ENCODE measurements around the gene PCCA. TPM values are rescaled to one million over a fixed set of nuclear protein-coding genes. Genes with fewer than 3 reads are reported as not detected.

Gene PCCA
- total and polyA plus RNA-seq, 2 experiments from 2014 or later, result 41.9 to 46.6 TPM

DNA sequence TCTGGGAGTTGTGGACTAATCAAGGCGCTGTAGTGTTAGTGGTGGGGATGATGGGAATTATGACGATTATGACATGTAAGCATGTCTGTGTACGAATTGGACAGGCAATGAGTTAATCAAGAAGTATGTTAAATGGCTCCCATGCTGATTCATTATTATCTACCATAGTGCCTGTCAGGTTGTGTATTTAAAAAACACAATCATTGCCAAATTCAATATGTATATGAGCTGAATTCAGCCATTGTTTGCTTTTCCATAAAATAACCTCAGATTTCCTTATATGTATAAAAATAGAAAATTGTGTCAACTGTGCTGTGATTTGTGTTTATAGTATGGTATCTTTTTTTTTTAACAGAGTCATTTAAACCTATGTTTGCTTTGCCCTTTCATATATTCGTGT lies 37.1 kb downstream of the PCCA start:
- Histone ChIP-seq H3K4me2 (no peak overlapping the region), H3F3A (replicated peaks; ENCODE audit: low read depth) (no peaks in the 10 kb centered on the region), H3K27ac (ENCODE audit: low read depth) (no peak overlapping the region), H3K36me3 (ENCODE audit: insufficient read depth) (no peaks in the 10 kb centered on the region), H3K4me1 (ENCODE audit: insufficient read depth) (peaks cover 27% of the 10 kb centered on the region), H3K9me2 (ENCODE audit: insufficient read depth) (peaks cover 6% of the 10 kb centered on the region; the same call in 1 of the 2 replicates), H3K4me3 (no peak overlapping the region), H2AFZ (no peak overlapping the region), H3K27me3 (ENCODE audit: insufficient read depth) (no peaks in the 10 kb centered on the region), H3K79me2 (replicated peaks; ENCODE audit: insufficient read depth) (no peaks in the 10 kb centered on the region), H4K20me1 (replicated peaks; ENCODE audit: insufficient read depth) (0 out of 2 replicates have a peak, but pooled peaks cover 3% of the 10 kb centered on the region)
- Mint-ChIP-seq H3K4me1 (peaks cover 43% of the 10 kb centered on the region), H3K4me3 (no peak overlapping the region), H3K36me3 (ENCODE audit: low read depth) (peaks cover 18% of the 10 kb centered on the region), H3K27ac (no peak overlapping the region), H3K9me3 (0 out of 3 replicates have a peak, but pooled peaks cover 5% of the 10 kb centered on the region), H3K27me3 (ENCODE audit: insufficient read depth, low read depth, poor library complexity) (no peaks in the 10 kb centered on the region)
- ATAC-seq (no peak), DNase-seq (ENCODE audit: low spot score) (no peak)
- TF ChIP-seq EZH2phosphoT487 (IDR thresholded peaks at IDR 0.05; ENCODE audit: unreplicated experiment), result no peak
- TF ChIP-seq STAT1 (IDR thresholded peaks at IDR 0.05; ENCODE audit: unreplicated experiment), result no peak
- TF ChIP-seq, protein P1, sequence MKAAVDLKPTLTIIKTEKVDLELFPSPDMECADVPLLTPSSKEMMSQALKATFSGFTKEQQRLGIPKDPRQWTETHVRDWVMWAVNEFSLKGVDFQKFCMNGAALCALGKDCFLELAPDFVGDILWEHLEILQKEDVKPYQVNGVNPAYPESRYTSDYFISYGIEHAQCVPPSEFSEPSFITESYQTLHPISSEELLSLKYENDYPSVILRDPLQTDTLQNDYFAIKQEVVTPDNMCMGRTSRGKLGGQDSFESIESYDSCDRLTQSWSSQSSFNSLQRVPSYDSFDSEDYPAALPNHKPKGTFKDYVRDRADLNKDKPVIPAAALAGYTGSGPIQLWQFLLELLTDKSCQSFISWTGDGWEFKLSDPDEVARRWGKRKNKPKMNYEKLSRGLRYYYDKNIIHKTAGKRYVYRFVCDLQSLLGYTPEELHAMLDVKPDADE (IDR thresholded peaks at IDR 0.05), result no peak
- TF ChIP-seq, protein P2, sequence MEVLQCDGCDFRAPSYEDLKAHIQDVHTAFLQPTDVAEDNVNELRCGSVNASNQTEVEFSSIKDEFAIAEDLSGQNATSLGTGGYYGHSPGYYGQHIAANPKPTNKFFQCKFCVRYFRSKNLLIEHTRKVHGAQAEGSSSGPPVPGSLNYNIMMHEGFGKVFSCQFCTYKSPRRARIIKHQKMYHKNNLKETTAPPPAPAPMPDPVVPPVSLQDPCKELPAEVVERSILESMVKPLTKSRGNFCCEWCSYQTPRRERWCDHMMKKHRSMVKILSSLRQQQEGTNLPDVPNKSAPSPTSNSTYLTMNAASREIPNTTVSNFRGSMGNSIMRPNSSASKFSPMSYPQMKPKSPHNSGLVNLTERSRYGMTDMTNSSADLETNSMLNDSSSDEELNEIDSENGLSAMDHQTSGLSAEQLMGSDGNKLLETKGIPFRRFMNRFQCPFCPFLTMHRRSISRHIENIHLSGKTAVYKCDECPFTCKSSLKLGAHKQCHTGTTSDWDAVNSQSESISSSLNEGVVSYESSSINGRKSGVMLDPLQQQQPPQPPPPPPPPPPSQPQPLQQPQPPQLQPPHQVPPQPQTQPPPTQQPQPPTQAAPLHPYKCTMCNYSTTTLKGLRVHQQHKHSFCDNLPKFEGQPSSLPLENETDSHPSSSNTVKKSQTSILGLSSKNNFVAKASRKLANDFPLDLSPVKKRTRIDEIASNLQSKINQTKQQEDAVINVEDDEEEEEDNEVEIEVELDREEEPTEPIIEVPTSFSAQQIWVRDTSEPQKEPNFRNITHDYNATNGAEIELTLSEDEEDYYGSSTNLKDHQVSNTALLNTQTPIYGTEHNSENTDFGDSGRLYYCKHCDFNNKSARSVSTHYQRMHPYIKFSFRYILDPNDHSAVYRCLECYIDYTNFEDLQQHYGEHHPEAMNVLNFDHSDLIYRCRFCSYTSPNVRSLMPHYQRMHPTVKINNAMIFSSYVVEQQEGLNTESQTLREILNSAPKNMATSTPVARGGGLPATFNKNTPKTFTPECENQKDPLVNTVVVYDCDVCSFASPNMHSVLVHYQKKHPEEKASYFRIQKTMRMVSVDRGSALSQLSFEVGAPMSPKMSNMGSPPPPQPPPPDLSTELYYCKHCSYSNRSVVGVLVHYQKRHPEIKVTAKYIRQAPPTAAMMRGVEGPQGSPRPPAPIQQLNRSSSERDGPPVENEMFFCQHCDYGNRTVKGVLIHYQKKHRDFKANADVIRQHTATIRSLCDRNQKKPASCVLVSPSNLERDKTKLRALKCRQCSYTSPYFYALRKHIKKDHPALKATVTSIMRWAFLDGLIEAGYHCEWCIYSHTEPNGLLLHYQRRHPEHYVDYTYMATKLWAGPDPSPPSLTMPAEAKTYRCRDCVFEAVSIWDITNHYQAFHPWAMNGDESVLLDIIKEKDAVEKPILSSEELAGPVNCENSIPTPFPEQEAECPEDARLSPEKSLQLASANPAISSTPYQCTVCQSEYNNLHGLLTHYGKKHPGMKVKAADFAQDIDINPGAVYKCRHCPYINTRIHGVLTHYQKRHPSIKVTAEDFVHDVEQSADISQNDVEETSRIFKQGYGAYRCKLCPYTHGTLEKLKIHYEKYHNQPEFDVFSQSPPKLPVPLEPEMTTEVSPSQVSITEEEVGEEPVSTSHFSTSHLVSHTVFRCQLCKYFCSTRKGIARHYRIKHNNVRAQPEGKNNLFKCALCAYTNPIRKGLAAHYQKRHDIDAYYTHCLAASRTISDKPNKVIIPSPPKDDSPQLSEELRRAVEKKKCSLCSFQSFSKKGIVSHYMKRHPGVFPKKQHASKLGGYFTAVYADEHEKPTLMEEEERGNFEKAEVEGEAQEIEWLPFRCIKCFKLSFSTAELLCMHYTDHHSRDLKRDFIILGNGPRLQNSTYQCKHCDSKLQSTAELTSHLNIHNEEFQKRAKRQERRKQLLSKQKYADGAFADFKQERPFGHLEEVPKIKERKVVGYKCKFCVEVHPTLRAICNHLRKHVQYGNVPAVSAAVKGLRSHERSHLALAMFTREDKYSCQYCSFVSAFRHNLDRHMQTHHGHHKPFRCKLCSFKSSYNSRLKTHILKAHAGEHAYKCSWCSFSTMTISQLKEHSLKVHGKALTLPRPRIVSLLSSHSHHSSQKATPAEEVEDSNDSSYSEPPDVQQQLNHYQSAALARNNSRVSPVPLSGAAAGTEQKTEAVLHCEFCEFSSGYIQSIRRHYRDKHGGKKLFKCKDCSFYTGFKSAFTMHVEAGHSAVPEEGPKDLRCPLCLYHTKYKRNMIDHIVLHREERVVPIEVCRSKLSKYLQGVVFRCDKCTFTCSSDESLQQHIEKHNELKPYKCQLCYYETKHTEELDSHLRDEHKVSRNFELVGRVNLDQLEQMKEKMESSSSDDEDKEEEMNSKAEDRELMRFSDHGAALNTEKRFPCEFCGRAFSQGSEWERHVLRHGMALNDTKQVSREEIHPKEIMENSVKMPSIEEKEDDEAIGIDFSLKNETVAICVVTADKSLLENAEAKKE (CRISPR knock-in tag; IDR thresholded peaks at IDR 0.05), result no peak
- TF ChIP-seq NANOG (IDR thresholded peaks at IDR 0.05; ENCODE audit: borderline replicate concordance), result no peak
- no peak for TF ChIP-seq ZNF114 (CRISPR knock-in tag; IDR thresholded peaks at IDR 0.05)
- TF ChIP-seq CREB1 (CRISPR knock-in tag; IDR thresholded peaks at IDR 0.05; ENCODE audit: low read depth), result no peak
- TF ChIP-seq, protein P3, sequence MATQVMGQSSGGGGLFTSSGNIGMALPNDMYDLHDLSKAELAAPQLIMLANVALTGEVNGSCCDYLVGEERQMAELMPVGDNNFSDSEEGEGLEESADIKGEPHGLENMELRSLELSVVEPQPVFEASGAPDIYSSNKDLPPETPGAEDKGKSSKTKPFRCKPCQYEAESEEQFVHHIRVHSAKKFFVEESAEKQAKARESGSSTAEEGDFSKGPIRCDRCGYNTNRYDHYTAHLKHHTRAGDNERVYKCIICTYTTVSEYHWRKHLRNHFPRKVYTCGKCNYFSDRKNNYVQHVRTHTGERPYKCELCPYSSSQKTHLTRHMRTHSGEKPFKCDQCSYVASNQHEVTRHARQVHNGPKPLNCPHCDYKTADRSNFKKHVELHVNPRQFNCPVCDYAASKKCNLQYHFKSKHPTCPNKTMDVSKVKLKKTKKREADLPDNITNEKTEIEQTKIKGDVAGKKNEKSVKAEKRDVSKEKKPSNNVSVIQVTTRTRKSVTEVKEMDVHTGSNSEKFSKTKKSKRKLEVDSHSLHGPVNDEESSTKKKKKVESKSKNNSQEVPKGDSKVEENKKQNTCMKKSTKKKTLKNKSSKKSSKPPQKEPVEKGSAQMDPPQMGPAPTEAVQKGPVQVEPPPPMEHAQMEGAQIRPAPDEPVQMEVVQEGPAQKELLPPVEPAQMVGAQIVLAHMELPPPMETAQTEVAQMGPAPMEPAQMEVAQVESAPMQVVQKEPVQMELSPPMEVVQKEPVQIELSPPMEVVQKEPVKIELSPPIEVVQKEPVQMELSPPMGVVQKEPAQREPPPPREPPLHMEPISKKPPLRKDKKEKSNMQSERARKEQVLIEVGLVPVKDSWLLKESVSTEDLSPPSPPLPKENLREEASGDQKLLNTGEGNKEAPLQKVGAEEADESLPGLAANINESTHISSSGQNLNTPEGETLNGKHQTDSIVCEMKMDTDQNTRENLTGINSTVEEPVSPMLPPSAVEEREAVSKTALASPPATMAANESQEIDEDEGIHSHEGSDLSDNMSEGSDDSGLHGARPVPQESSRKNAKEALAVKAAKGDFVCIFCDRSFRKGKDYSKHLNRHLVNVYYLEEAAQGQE (IDR thresholded peaks at IDR 0.05; ENCODE audit: unreplicated experiment), result no peak
- TF ChIP-seq, protein P4, sequence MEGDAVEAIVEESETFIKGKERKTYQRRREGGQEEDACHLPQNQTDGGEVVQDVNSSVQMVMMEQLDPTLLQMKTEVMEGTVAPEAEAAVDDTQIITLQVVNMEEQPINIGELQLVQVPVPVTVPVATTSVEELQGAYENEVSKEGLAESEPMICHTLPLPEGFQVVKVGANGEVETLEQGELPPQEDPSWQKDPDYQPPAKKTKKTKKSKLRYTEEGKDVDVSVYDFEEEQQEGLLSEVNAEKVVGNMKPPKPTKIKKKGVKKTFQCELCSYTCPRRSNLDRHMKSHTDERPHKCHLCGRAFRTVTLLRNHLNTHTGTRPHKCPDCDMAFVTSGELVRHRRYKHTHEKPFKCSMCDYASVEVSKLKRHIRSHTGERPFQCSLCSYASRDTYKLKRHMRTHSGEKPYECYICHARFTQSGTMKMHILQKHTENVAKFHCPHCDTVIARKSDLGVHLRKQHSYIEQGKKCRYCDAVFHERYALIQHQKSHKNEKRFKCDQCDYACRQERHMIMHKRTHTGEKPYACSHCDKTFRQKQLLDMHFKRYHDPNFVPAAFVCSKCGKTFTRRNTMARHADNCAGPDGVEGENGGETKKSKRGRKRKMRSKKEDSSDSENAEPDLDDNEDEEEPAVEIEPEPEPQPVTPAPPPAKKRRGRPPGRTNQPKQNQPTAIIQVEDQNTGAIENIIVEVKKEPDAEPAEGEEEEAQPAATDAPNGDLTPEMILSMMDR (conservative IDR thresholded peaks at IDR 0.05; ENCODE audit: low read depth in 2 of 2), result no peak
- TF ChIP-seq POLR2AphosphoS5 (IDR thresholded peaks at IDR 0.05; ENCODE audit: low read depth), result no peak
- TF ChIP-seq EZH2 (IDR thresholded peaks at IDR 0.05; ENCODE audit: low read depth, unreplicated experiment), result no peak
- TF ChIP-seq ZNF331 (CRISPR knock-in tag; IDR thresholded peaks at IDR 0.05; ENCODE audit: low read depth), result no peak
- no peak for TF ChIP-seq JUNB (IDR thresholded peaks at IDR 0.05; ENCODE audit: unreplicated experiment)

Data from GM23338 (cell line).